ENCODE data around the gene LAMC2.

- TF ChIP-seq EZH2phosphoT487 (IDR thresholded peaks at IDR 0.05; ENCODE audit: insufficient read depth, low read depth) (no peak), EZH2 (IDR thresholded peaks at IDR 0.05; ENCODE audit: insufficient read depth, poor library complexity, severe bottlenecking) (no peak)
Observed at GRCh38 chr1:183210681-183211080, 24.6 kb downstream of the LAMC2 start.
